HG02938 (cell line): ENCODE measurements around the gene TIAM2.
"Not testable (repeated sequence)": the region's sequence is repeated elsewhere in the genome, so short reads cannot be mapped to it uniquely, and the experiment has no call there.

Experiments
- ATAC-seq: cut with Tn5 transposase; IDR thresholded peaks from one replicate; pipeline ENCODE4 v1.9.1; 2021; ENCODE audit warnings: mild to moderate bottlenecking, moderate library complexity; ENCODE audit not compliant: unreplicated experiment

The TIAM2 gene

GRCh38 chr6:155219858-155220301 is 224.8 kb downstream of the TIAM2 start:
- no peak for ATAC-seq

- no peak for ATAC-seq
These were observed 226.0 kb downstream of the TIAM2 start for GRCh38 chr6:155221086-155221485.

DNA sequence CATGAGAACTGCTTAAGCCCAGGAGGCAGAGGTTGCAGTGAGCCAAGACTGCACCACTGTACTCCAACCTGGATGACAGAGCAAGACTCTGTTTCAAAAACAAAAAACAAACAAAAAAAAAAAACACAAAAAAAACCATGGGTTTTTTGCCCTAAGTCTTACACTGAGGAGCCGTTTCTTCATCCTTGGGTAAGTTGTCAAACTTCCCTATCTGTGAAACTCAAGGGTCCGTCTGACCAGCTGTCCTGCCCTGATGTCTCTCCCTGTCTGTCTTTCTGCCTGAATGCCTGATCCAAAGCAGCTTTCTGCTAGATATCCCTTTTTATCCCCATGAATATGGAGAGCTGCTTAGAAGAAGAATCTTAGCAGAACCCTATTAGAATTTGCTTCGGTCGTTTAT is 227.4 kb downstream of the TIAM2 start:
- no peak for ATAC-seq

GRCh38 chr6:155223646-155224451 is 228.7 kb downstream of the TIAM2 start:
- peak; percentile 98 for ATAC-seq

DNA sequence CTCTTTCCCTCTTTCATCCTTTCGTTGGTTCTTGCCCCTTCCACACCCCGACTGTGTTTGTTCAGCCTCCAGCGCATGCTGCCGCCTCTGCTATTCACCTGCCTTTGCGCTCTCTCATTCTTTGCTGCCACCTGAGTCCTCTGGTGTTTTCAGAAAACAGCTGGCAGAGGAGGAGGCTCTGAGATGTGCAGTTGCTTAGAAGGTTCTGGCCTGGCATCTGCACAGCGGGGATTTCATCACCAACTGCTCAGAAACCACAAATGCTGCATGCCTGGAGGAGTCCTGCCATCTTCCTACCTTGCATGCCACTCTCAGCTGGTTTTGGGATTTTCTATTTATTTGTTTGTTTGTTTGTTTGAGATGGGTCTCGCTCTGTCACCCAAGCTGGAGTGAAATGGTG is 229.5 kb downstream of the TIAM2 start:
- no peak for ATAC-seq

DNA sequence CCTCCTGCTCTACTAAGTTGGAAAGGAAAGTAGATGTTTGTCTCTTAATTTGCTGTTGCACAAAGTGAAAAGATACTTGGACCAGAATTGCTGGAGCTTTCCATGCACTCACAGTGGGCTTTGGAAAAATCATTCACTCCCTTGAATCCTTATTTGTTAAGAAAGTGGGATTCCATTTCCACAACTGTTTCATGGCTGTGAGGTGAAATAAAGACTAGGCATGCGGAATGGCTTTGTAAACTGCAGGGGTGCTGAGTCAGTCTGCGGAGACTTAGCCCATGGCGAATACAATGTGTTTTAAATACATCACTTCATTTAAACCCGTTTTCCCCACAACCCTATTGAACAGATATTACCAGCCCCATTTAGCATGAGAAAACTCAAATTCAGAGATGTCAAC is 231.9 kb downstream of the TIAM2 start:
- ATAC-seq, result no peak

- ATAC-seq, result no peak
These were observed 233.5 kb downstream of the TIAM2 start for GRCh38 chr6:155228546-155229166.

- not testable (repeated sequence) for ATAC-seq
These were observed 235.9 kb downstream of the TIAM2 start for GRCh38 chr6:155230975-155231374.

DNA sequence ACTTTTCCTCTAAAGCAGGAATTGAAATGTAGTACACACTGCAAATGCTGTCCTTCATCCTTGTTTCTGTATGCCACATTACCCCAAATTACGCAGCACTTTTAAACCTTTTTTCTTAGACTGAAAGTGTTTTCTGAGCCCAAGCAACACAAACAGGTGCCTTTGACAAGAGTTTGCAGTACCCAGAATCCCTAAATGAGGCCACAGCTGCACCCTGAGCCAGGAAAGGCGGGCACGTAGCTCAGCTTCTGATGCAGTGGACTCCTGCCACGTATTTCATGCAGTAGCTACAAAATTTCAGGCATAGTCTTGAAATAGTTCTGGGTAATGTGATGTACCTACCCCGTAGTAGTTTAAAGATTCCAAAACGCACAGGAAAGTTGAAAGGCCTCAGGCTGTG is 237.7 kb downstream of the TIAM2 start:
- ATAC-seq, result no peak

DNA sequence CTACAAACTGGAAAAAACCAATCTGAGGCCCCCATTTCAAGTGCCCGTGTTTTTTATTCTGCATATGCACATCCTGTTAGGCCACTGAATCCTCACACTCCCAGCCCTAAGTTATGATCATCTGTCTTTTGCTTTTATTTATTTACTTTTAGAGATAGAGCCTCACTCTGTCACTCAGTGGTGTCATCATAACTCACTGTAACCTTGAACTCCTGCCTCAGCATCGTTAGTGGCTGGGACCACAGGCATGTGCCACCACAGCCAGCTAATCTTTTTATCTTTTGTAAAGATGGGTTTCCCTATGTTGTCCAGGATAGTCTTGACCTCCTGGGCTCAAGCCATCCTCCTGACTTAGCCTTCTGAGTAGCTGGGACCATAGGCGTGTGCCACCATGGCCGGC is 239.1 kb downstream of the TIAM2 start:
- ATAC-seq, result no peak

DNA sequence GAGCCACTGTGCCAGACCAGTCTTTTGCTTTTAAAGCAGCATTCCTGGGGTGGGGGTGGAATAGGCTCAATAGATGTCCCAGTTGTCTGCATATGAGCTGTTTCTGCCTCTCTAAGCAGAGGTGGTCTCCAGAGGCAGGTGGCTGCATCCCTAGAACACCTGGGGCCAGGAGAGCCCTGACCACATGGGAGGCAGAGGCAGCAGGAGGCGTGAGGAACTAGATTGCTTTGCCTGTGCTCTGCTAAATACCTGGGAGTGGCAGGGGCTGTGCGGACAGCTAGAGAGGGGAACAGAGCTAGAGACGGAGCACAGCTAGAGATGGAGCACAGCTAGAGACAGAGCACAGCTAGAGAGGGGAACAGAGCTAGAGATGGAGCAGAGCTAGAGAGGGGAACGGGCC is 239.6 kb downstream of the TIAM2 start:
- ATAC-seq, result no peak

DNA sequence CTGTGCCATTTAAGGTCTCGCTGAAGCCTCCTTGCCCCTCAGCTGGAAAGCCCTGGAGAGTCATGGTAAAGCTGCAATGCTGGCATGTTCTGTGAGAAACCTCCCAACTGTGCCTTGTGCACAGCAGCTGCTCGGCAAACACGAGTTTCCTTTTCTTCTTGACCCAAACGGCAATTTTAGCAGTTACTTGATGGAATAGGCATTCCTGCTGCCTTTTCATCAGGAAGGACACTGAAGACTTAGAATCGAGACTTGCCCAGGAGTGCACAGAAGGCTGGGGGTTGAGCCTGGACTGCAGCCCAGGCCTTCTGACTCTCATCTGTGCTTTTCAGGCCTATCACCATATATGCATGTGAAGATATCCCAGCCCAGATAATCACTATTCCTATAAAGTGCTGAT is 240.0 kb downstream of the TIAM2 start:
- ATAC-seq, result no peak

- no peak for ATAC-seq
These were observed 242.5 kb downstream of the TIAM2 start for GRCh38 chr6:155237613-155238012.

- no peak for ATAC-seq
These were observed 245.9 kb downstream of the TIAM2 start for GRCh38 chr6:155240905-155241600.

DNA sequence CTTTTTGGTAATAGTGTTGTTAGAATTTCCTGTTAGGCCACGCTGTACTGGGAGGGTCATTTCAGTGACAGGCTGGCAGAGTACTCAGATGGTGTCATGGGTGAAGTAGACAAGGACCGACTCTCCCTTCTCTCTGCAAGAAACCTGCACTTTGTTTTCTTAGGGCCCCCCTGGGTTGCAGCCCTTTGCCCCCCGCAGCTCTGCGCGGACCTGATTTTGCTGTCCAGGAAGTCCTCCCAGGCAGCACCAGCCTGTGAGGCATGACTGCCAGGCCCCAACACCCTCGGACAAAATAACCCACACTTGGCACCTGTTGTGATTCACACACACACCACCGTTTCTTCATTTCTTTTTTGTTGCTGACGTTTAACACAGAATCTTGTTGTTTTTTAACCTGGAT is 246.9 kb downstream of the TIAM2 start:
- no peak for ATAC-seq

DNA sequence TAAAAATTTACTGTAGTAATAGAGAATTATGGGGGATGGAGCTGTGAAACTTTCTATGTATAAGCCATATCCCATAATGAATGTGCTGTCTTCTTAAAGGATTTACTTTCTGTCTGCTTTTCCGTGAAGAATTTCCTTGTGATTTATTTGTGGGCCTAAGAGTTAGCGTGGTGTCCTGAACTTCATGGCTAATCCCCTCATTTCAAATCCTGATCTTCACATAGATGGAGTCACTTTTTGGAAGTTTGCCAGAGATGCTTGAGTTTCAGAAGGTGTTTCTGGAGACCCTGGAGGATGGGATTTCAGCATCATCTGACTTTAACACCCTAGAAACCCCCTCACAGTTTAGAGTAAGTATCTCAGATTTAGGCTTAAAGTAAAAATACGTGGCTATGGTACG is 249.3 kb downstream of the TIAM2 start:
- no peak for ATAC-seq

GRCh38 chr6:155245193-155245592 is 250.1 kb downstream of the TIAM2 start:
- ATAC-seq, result no peak

- ATAC-seq, result no peak
These were observed 250.7 kb downstream of the TIAM2 start for GRCh38 chr6:155245831-155246230.

GRCh38 chr6:155246825-155247224 is 251.7 kb downstream of the TIAM2 start:
- ATAC-seq, result no peak

GRCh38 chr6:155247618-155248007 is 252.5 kb downstream of the TIAM2 start:
- ATAC-seq, result no peak

DNA sequence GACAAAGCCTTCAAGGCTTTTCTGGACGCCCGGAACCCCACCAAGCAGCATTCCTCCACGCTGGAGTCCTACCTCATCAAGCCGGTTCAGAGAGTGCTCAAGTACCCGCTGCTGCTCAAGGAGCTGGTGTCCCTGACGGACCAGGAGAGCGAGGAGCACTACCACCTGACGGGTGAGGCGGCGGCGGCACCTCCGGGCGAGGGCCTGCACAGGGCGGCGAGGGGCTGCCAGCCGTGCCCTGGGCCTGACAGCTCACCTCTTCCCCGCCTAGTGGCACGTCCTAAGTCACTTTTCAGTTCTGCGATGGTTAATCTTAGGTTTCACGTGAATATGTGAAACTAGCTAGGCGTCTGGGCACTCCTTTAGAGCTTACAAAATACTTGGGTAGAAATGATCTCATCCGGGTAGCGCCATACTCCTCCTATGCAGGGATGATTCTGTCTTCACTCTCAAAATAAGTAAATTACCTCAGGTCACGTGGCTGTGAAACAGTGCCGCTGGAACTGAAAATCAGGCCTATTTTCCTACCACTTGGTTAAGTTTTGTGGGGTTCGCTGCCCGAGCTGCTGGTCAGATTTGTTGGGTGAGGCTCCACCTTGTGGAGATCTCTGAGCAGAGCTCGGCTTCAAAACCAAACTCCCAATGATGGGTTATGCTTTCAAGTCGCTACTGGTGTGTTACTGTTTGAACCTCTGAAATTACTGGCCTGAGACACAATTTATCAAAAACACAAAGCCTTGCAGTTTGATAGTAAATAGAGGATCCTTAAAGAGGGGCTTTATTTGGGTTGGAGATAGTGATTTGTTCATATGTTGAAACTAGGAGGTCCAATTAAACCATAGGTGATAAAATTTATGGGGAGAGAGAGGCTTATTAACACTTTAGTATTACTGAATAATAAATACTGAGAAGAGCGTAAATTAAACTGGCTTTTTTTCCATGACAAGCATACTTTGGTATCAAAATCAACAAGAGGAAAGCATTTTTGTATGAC is 253.2 kb downstream of the TIAM2 start:
- no peak for ATAC-seq
